ENCODE data around the gene OR8B4.

DNA sequence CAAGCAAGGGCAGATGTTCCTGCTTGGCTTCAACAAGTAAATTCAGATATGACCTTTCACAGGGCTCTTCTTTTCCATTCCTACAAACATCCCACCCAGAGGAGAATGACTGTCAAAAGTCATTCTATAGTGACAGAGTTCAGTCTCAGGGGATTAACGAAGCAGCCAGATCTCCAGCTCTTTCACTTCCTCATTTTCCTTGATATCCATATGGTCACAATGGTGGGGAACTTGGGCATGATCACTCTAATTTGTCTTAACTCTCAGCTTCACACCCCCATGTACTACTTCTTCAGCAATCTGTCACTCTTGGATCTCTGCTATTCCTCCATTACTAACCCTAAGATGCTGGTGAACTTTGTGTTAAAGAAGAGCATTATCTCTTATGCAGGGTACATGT, 35.8 kb upstream of the OR8B4 start:
- no peak for TF ChIP-seq POLR2A (IDR thresholded peaks at IDR 0.05; ENCODE audit: extremely low read depth, insufficient read length)
- TF ChIP-seq, protein P1, sequence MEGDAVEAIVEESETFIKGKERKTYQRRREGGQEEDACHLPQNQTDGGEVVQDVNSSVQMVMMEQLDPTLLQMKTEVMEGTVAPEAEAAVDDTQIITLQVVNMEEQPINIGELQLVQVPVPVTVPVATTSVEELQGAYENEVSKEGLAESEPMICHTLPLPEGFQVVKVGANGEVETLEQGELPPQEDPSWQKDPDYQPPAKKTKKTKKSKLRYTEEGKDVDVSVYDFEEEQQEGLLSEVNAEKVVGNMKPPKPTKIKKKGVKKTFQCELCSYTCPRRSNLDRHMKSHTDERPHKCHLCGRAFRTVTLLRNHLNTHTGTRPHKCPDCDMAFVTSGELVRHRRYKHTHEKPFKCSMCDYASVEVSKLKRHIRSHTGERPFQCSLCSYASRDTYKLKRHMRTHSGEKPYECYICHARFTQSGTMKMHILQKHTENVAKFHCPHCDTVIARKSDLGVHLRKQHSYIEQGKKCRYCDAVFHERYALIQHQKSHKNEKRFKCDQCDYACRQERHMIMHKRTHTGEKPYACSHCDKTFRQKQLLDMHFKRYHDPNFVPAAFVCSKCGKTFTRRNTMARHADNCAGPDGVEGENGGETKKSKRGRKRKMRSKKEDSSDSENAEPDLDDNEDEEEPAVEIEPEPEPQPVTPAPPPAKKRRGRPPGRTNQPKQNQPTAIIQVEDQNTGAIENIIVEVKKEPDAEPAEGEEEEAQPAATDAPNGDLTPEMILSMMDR (IDR thresholded peaks at IDR 0.05; ENCODE audit: low read depth, low read length), result no peak
- TF ChIP-seq, protein P2, sequence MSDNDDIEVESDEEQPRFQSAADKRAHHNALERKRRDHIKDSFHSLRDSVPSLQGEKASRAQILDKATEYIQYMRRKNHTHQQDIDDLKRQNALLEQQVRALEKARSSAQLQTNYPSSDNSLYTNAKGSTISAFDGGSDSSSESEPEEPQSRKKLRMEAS (IDR thresholded peaks at IDR 0.05; ENCODE audit: low read depth, low read length), result no peak

Data from NB4 (cell line).